Astrocyte (in vitro differentiated cells and primary cell): Measurements from ENCODE around the gene CARD18.

Source experiments
- EZH2 ChIP-seq: IDR thresholded peaks from 2 replicates; pipeline ENCODE4 v1.6.1; 2012; ENCODE audit warnings: mild to moderate bottlenecking, low read length, inconsistent platforms; ENCODE audit not compliant: insufficient read depth
- TF ChIP-seq, protein P1 (sequence below): IDR thresholded peaks from 2 replicates; pipeline ENCODE4 v1.5.1; 2011; ENCODE audit warnings: low read depth, mild to moderate bottlenecking, inconsistent platforms, low read length, moderate library complexity; ENCODE audit not compliant: insufficient read depth

GRCh38 chr11:105124756-105125155 is 14.8 kb downstream of the CARD18 start:
- TF ChIP-seq, protein P1, sequence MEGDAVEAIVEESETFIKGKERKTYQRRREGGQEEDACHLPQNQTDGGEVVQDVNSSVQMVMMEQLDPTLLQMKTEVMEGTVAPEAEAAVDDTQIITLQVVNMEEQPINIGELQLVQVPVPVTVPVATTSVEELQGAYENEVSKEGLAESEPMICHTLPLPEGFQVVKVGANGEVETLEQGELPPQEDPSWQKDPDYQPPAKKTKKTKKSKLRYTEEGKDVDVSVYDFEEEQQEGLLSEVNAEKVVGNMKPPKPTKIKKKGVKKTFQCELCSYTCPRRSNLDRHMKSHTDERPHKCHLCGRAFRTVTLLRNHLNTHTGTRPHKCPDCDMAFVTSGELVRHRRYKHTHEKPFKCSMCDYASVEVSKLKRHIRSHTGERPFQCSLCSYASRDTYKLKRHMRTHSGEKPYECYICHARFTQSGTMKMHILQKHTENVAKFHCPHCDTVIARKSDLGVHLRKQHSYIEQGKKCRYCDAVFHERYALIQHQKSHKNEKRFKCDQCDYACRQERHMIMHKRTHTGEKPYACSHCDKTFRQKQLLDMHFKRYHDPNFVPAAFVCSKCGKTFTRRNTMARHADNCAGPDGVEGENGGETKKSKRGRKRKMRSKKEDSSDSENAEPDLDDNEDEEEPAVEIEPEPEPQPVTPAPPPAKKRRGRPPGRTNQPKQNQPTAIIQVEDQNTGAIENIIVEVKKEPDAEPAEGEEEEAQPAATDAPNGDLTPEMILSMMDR: no peak
- no peak for TF ChIP-seq EZH2
